Fibroblast of skin of scalp (primary cell): ENCODE data around the gene VAV1.

Experiments
- DNase-seq: peaks from one replicate; pipeline ENCODE4 v3.0.0-alpha.2; 2013

Gene VAV1

DNA sequence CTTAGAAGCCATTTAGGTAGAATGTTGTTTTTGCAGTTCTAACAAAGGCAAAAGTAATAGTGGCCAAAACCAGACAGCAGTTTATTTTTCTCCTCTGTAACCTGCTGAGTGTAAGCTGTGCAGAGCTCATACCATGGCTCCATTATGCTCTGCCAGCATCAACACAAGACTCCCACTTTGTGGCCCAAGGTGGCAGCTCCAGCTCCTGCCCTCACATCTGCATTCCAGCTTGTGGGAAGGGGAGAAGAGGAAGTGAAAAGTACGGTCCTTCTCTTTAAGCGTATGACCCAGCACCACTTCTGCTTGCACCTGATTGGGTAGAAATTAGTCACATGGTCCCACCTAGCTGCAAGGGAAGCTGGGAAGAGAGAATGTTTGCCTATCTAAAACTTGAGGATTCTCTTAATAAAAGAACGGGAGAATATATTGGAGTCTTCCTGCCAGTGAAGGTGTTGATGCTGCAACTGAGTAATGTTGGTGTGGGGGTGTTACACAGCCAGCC lies 134.1 kb downstream of the VAV1 start:
- no peak for DNase-seq
